Mucosa of descending colon (tissue), 3 donors: Measurements from ENCODE around the gene NAT14. TPM values are rescaled to one million over a fixed set of nuclear protein-coding genes. Genes with fewer than 3 reads are reported as not detected.

Experiments used
- ATAC-seq: fragments of 200-7000 bp; cut with Tn5 transposase; one replicate; pipeline ENCODE4 v1.9.1; 2020; ENCODE audit warnings: mild to moderate bottlenecking, moderate library complexity
- DNase-seq, 3 donors: peaks; one replicate each; pipeline ENCODE4 v3.0.0-alpha.2; 2020
- H3K36me3 ChIP-seq: fragments of 200-600 bp; one replicate; pipeline ENCODE4 v1.8.0; 2021; ENCODE audit warnings: low read depth, mild to moderate bottlenecking
- H3K4me1 ChIP-seq: fragments of 200-600 bp; one replicate; pipeline ENCODE4 v1.8.0; 2021; ENCODE audit warnings: low read depth, mild to moderate bottlenecking
- H3K4me3 ChIP-seq: fragments of 200-600 bp; one replicate; pipeline ENCODE4 v1.8.0; 2021; ENCODE audit warnings: mild to moderate bottlenecking
- H3K9me3 ChIP-seq: fragments of 200-600 bp; one replicate; pipeline ENCODE4 v1.8.0; 2021; ENCODE audit warnings: mild to moderate bottlenecking
- intact Hi-C, 2 donors: fragments of 100-400 bp; cut with DNase I in 1 of 2; cut with micrococcal nuclease in 1 of 2; formaldehyde crosslinking; loops; one replicate each; pipeline versions ENCODE4 v1.11.0 to v1.11.1; 2022; cut with DNase I, micrococcal nuclease
- total RNA-seq, 3 donors: library from RNA; stranded (reverse); fragmentation: NEBNext Ultra II Directional in 2 of 3; extraction: Animal tissue kit (Norgen Biotek cat#: 25700) in 2 of 3; gene quantifications; one replicate each; pipeline versions ENCODE4 v1.2.1 to v1.2.4, GENCODE V29; 2021 to 2023
- TF ChIP-seq, protein P1 (sequence below): fragments of 200-600 bp; IDR thresholded peaks from one replicate; pipeline ENCODE4 v1.8.0; 2022; ENCODE audit warnings: antibody characterized with exemption, mild to moderate bottlenecking
- donor health status: DM: no; HTN: no; CAD: no; lungs with moderate emphysema.
- donor health status: DM: no; HTN: no; CAD: no.
- donor health status: DM: no; HTN: yes; CAD: no.

Gene NAT14
- total RNA-seq, 3 donors from 2014 or later, result 3.9 to 21.7 (median 5.5) TPM

DNA sequence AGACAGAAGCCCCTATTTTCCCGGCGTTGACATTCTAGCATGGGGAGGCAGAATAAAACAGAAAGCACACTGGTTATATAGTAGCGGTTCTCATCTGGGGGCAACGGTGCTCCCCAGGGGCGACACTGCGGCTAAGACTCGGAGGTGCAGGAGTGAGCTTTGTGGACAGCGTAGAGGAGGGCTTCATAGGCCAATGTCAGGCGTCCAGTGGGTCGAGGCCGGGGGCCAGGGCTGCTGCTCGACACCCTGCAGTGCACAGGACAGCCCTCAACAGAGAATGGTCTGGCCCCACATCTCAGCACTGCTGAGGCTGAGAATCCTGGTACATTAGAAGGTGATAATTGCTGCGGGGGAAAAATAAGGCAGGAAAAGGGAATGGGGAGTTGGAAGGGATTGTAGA is 7.1 kb upstream of the NAT14 start:
- TF ChIP-seq, protein P1, sequence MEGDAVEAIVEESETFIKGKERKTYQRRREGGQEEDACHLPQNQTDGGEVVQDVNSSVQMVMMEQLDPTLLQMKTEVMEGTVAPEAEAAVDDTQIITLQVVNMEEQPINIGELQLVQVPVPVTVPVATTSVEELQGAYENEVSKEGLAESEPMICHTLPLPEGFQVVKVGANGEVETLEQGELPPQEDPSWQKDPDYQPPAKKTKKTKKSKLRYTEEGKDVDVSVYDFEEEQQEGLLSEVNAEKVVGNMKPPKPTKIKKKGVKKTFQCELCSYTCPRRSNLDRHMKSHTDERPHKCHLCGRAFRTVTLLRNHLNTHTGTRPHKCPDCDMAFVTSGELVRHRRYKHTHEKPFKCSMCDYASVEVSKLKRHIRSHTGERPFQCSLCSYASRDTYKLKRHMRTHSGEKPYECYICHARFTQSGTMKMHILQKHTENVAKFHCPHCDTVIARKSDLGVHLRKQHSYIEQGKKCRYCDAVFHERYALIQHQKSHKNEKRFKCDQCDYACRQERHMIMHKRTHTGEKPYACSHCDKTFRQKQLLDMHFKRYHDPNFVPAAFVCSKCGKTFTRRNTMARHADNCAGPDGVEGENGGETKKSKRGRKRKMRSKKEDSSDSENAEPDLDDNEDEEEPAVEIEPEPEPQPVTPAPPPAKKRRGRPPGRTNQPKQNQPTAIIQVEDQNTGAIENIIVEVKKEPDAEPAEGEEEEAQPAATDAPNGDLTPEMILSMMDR, result no peak
- ATAC-seq, result no peak
- H3K36me3 ChIP-seq, result no peaks in the 10 kb centered on the region
- intact Hi-C loops, result no loop called here
- H3K4me3 ChIP-seq, result no peak overlapping the region
- H3K4me1 ChIP-seq, result peaks cover 12% of the 10 kb centered on the region
- H3K9me3 ChIP-seq, result no peaks in the 10 kb centered on the region
- DNase-seq, result peak in 1 of 3 donors; percentile 55

DNA sequence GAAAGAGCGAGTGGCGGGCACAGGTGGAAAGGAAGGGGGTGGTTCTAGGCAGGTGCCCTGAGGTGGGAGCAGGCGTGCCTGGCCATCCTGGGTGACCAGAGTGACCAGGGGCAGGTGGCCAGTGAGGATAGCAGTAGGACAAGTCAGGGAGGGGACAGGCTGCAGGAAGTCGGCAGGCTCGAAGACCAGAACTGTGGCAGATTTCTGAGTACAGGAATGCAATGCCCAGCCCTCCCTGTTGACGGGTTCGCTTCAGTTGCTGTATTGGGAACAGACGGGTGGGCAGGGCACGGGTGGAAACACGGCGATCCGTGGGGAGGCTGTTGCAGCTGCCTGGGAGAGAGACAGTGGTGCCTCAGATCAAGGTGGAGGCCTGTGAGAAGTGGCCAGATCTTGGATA is 6.6 kb upstream of the NAT14 start:
- peak in 1 of 3 donors; percentile 52 for DNase-seq
- TF ChIP-seq, protein P1, result no peak
- no peak overlapping the region for H3K4me3 ChIP-seq
- no peaks in the 10 kb centered on the region for H3K36me3 ChIP-seq
- ATAC-seq, result no peak
- intact Hi-C loops, result no loop called here
- peaks cover 12% of the 10 kb centered on the region for H3K4me1 ChIP-seq
- no peaks in the 10 kb centered on the region for H3K9me3 ChIP-seq

DNA sequence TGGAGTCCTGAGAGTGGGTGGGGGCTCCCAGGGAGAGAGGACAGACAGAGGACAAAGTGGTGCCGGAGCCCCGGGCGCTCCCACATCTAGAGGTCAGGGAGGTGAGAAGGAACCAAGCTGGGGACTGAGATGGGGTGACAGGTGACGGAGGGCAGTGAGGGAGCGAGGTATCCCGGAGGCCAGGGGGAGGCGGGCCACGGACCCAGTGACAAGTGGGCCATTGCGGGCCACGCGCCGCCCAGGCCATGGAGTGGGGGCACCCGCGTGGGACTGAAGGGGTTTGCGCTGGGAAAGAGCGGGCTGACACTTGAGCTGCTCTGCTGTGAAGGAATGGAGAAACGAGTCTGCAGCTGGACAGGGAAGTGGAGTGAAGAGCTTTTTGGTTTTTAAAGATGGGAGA is 5.9 kb upstream of the NAT14 start:
- Histone ChIP-seq H3K9me3 (no peaks in the 10 kb centered on the region), H3K4me1 (peaks cover 12% of the 10 kb centered on the region), H3K36me3 (no peaks in the 10 kb centered on the region), H3K4me3 (no peak overlapping the region)
- ATAC-seq, result no peak
- peak in 1 of 3 donors; percentile 41 for DNase-seq
- TF ChIP-seq, protein P1, result no peak
- intact Hi-C loops, result no loop called here

DNA sequence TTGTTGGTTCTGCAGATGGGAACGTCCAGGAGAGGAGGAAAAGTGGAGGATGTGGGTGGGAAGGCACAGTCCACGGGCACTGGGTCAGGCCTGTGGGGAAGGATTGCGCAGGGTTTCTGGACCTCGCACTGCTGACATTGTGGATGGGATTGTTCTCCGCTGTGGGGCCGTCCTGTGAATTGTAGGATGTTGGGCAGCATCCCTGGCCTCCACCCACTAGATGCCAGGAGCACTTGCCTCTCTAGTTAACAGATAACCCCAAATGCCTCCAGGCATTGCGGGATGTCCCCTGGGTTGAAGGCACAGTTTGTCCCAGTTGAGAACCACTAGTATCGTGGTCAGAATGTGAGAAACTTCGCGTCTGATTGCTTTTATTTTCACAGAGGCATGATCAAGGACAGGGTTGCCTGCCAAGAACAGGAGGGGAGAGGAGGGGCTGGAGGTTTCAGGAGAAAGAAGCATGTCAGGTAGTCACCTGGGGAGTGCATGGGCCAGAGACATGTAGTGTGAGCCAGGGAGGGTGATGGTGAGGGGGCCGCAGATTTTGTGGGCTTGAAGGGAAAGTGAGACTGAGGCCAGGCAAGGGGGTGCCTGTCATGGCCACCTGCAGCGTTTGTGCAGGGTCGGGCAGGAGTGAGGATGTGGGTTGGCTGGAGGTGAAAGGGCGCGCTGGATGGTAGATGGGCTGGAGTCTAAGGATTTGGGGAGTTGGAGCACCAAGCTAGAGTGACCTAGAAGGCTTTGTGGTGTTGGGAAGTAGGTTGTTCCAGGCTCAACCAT is 5.3 kb upstream of the NAT14 start:
- ATAC-seq, result no peak
- H3K36me3 ChIP-seq, result no peaks in the 10 kb centered on the region
- intact Hi-C loops, result no loop called here

DNA sequence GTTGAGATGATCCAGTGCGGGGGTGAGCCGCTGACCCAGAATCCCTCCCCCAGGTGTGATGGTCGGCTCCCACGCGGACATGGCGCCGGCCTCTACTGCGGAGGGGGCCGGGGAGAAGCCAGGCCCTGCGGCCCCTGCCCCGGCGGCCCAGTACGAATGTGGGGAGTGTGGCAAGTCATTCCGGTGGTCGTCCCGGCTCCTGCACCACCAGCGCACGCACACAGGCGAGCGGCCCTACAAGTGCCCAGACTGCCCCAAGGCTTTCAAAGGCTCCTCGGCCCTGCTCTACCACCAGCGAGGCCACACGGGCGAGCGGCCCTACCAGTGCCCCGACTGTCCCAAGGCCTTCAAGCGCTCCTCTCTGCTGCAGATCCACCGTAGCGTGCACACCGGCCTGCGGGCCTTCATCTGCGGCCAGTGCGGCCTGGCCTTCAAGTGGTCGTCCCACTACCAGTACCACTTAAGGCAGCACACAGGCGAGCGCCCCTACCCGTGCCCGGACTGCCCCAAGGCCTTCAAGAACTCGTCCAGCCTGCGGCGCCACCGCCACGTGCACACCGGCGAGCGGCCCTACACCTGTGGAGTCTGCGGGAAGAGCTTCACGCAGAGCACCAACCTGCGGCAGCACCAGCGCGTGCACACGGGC is 3.7 kb upstream of the NAT14 start:
- no peak for ATAC-seq
- intact Hi-C loops, result no loop called here
- peak in 1 of 3 donors; percentile 48 for DNase-seq
- H3K36me3 ChIP-seq, result no peaks in the 10 kb centered on the region
- H3K4me1 ChIP-seq, result peaks cover 20% of the 10 kb centered on the region
- H3K4me3 ChIP-seq, result no peak overlapping the region
- no peaks in the 10 kb centered on the region for H3K9me3 ChIP-seq
- TF ChIP-seq, protein P1, result no peak

More for the DNA sequence above, 5.3 kb upstream of the NAT14 start:
- peaks cover 18% of the 10 kb centered on the region for H3K4me1 ChIP-seq
- DNase-seq, result peak in 1 of 3 donors; percentile 34
- H3K4me3 ChIP-seq, result no peak overlapping the region
- no peaks in the 10 kb centered on the region for H3K9me3 ChIP-seq
- TF ChIP-seq, protein P1, result no peak
